PC-9 (cell line): ENCODE data around the gene HEBP1.

ENCODE experiments used
- CTCF ChIP-seq: fragments of 200-600 bp; sonication (generic); conservative IDR thresholded peaks from 2 replicates; pipeline ENCODE4 v1.6.1; 2017; ENCODE audit warnings: mixed run types, antibody characterized with exemption, mild to moderate bottlenecking, moderate library complexity
- EZH2 ChIP-seq: fragments of 200-600 bp; sonication (generic); IDR thresholded peaks from 2 replicates; pipeline ENCODE4 v1.8.0; 2017; ENCODE audit warnings: antibody characterized with exemption, low read depth

DNA sequence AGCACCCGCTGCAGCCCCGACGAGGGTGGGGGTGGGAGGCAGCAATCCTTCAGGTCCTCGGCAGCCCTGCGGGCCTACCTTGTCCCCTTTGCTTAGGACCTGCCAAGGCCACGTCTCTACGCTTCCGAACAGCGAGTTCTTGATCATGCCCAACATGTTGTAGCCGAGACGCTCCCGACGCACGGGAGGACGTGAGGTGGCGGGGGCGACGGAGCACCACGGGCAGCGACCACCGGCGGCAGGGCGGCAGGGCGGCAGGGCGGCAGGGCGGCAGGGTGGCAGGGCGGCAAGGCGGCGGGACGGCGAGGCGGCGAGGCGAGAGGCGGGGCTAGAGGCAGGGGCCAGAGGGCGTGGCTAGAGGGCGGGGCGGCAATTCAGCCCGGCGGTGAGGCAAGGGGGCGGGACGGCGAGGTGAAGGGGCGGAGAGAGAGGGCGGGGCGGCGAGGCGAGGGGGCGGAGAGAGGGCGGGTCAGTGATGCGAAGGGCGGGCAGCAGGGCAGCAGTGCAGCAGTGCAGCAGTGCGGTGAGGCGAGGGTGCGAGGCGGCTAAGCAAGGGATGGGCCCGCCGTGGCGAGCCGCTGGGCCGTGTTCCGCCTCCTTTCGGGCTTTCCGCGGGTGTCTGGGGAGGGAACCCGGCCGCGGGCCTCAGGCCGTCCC, at the start of gene HEBP1:
- TF ChIP-seq CTCF, result no peak; the same call in 1 of the 2 replicates
- TF ChIP-seq EZH2, result no peak
